Neural cell (in vitro differentiated cells): ENCODE data around the gene DDX24. TPM values are rescaled to one million over a fixed set of nuclear protein-coding genes. Genes with fewer than 3 reads are reported as not detected.

Experiments used
- H2AFZ ChIP-seq: fragments of 200-600, 300-800 bp; sonication (generic), shearing (Covaris generic); 2 replicates; pipeline ENCODE4 v1.6.0; 2014; ENCODE audit warnings: low read depth, mild to moderate bottlenecking, antibody characterized with exemption, low read length, moderate library complexity
- H3F3A ChIP-seq: fragments of 200-600 bp; shearing (Covaris generic); 2 replicates; pipeline ENCODE4 v1.6.1; 2016; ENCODE audit warnings: mild to moderate bottlenecking, moderate library complexity, mixed read lengths, antibody characterized with exemption, low read length; ENCODE audit not compliant: insufficient read depth, poor library complexity, severe bottlenecking
- H3K27ac ChIP-seq: fragments of 200-600, 300-800 bp; sonication (generic), shearing (Covaris generic); 2 replicates; pipeline ENCODE4 v1.5.1; 2014; ENCODE audit warnings: mild to moderate bottlenecking, low read length, moderate library complexity
- H3K27me3 ChIP-seq: fragments of 300-800, 200-600 bp; sonication (generic), shearing (Covaris generic); 2 replicates; pipeline ENCODE4 v1.6.0; 2014; ENCODE audit warnings: mild to moderate bottlenecking, low read depth, low read length, moderate library complexity; ENCODE audit not compliant: insufficient read depth
- H3K36me3 ChIP-seq: fragments of 300-800, 200-600 bp; sonication (generic), shearing (Covaris generic); 2 replicates; pipeline ENCODE4 v1.5.1; 2014; ENCODE audit warnings: mild to moderate bottlenecking, antibody characterized with exemption, low read length, moderate library complexity; ENCODE audit not compliant: insufficient read depth
- H3K4me2 ChIP-seq: fragments of 300-800, 200-600 bp; sonication (generic), shearing (Covaris generic); 2 replicates; pipeline ENCODE4 v1.6.0; 2014; ENCODE audit warnings: mild to moderate bottlenecking, low read length
- H3K4me3 ChIP-seq: fragments of 300-800, 200-600 bp; sonication (generic), shearing (Covaris generic); 2 replicates; pipeline ENCODE4 v1.5.1; 2014; ENCODE audit warnings: mild to moderate bottlenecking, low read length, moderate library complexity
- H3K79me2 ChIP-seq: fragments of 200-600 bp; shearing (Covaris generic); replicated peaks from 2 replicates; pipeline ENCODE4 v1.6.0; 2014; ENCODE audit warnings: mild to moderate bottlenecking, low read length, moderate library complexity; ENCODE audit not compliant: insufficient read depth
- H3K9ac ChIP-seq: fragments of 300-800, 200-600 bp; sonication (generic), shearing (Covaris generic); 2 replicates; pipeline ENCODE4 v1.6.1; 2016; ENCODE audit warnings: mild to moderate bottlenecking, low read length, mixed read lengths
- H3K9me2 ChIP-seq: fragments of 200-600 bp; shearing (Covaris generic); 2 replicates; pipeline ENCODE4 v1.6.1; 2016; ENCODE audit warnings: mild to moderate bottlenecking, low read length, mixed read lengths; ENCODE audit not compliant: insufficient read depth
- H3K9me3 ChIP-seq: fragments of 200-600, 300-800 bp; sonication (generic), shearing (Covaris generic); 2 replicates; pipeline ENCODE4 v1.6.1; 2016; ENCODE audit warnings: mild to moderate bottlenecking, mixed run types, low read length, moderate library complexity, mixed read lengths
- H4K20me1 ChIP-seq: fragments of 200-600 bp; shearing (Covaris generic); 2 replicates; pipeline ENCODE4 v1.6.1; 2016; ENCODE audit warnings: mild to moderate bottlenecking, mixed run types; ENCODE audit not compliant: insufficient read depth
- EP300 ChIP-seq: fragments of 450-650 bp; conservative IDR thresholded peaks from 2 replicates; pipeline ENCODE4 v1.6.1; 2014; ENCODE audit warnings: antibody characterized with exemption, mild to moderate bottlenecking, moderate library complexity; ENCODE audit not compliant: poor library complexity, severe bottlenecking
- EZH2 ChIP-seq: fragments of 200-600, 300-800 bp; shearing (Covaris generic), sonication (generic); IDR thresholded peaks from 2 replicates; pipeline ENCODE4 v1.6.1; 2014; ENCODE audit warnings: antibody characterized with exemption, low read length, borderline replicate concordance, mild to moderate bottlenecking; ENCODE audit not compliant: insufficient read depth, poor library complexity, severe bottlenecking
- MXI1 ChIP-seq: fragments of 450-650 bp; conservative IDR thresholded peaks from 2 replicates; pipeline ENCODE4 v1.6.1; 2014; ENCODE audit warnings: antibody characterized with exemption, mild to moderate bottlenecking; ENCODE audit not compliant: poor library complexity, severe bottlenecking
- POLR2AphosphoS5 ChIP-seq: IDR thresholded peaks from 2 replicates; pipeline ENCODE4 v1.6.1; 2012
- RAD21 ChIP-seq: fragments of 450-650 bp; conservative IDR thresholded peaks from 2 replicates; pipeline ENCODE4 v1.6.1; 2014; ENCODE audit warnings: antibody characterized with exemption, mild to moderate bottlenecking, moderate library complexity
- REST ChIP-seq: IDR thresholded peaks from 2 replicates; pipeline ENCODE4 v1.6.1; 2012; ENCODE audit warnings: borderline replicate concordance
- SMC3 ChIP-seq: fragments of 450-650 bp; conservative IDR thresholded peaks from 2 replicates; pipeline ENCODE4 v1.6.1; 2014; ENCODE audit warnings: antibody characterized with exemption, mild to moderate bottlenecking, moderate library complexity; ENCODE audit not compliant: poor library complexity
- polyA plus RNA-seq: library from polyadenylated mRNA; depleted of rRNA; stranded (reverse); fragments of >200 nt; gene quantifications from 2 replicates; pipeline ENCODE4 v1.2.3, GENCODE V29; 2014
- TF ChIP-seq, protein P1 (sequence below): fragments of 450-650 bp; IDR thresholded peaks from 2 replicates; pipeline ENCODE4 v1.5.1; 2014; ENCODE audit warnings: antibody characterized with exemption, mild to moderate bottlenecking, moderate library complexity; ENCODE audit not compliant: poor library complexity, severe bottlenecking

The DDX24 gene
- polyA plus RNA-seq, 1 donor from 2014 or later: 177 TPM

DNA sequence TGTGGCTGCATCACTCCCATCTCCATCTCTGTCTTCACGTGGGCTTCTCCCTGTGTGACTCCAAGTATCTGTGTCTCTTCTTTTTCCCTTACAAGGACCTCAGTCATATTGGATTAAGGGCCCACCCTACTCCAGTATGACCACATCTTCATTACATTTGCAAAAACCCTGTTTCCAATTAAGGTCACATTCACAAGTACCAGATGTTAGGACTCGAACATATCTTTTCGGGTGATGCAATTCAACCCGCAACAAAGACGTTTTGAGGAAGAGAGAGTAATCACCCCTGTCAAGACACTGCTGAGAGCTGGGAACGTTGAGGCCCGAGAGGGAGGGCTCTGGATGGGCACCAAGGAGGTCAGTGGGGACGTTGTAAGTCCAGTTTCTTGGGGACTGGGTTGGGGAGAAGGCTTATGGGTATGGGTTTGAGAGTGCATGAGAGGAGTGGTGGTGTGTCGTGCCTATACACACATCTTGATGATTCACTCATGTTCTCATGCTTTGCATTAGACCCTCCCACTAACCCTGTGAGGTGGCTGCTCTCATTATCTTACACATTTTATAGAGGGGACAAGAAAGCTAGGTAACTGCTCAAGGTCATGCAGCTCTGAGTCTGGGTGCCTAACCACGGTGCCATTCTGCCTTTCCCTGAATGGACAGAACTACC, 17.5 kb upstream of the DDX24 start:
- TF ChIP-seq, protein P1, sequence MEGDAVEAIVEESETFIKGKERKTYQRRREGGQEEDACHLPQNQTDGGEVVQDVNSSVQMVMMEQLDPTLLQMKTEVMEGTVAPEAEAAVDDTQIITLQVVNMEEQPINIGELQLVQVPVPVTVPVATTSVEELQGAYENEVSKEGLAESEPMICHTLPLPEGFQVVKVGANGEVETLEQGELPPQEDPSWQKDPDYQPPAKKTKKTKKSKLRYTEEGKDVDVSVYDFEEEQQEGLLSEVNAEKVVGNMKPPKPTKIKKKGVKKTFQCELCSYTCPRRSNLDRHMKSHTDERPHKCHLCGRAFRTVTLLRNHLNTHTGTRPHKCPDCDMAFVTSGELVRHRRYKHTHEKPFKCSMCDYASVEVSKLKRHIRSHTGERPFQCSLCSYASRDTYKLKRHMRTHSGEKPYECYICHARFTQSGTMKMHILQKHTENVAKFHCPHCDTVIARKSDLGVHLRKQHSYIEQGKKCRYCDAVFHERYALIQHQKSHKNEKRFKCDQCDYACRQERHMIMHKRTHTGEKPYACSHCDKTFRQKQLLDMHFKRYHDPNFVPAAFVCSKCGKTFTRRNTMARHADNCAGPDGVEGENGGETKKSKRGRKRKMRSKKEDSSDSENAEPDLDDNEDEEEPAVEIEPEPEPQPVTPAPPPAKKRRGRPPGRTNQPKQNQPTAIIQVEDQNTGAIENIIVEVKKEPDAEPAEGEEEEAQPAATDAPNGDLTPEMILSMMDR: no peak
- no peak for TF ChIP-seq EZH2
- no peak for TF ChIP-seq POLR2AphosphoS5
- TF ChIP-seq EP300: no peak
- no peak for TF ChIP-seq REST
- TF ChIP-seq RAD21: no peak
- no peak for TF ChIP-seq MXI1
- H3K79me2 ChIP-seq: no peaks in the 10 kb centered on the region
- H3K4me2 ChIP-seq: no peak overlapping the region

GRCh38 chr14:94097091-94097490, 16.1 kb upstream of the DDX24 start:
- Histone ChIP-seq H3K4me2 (no peak overlapping the region), H3K4me3 (no peak overlapping the region), H3F3A (no peaks in the 10 kb centered on the region), H3K79me2 (no peaks in the 10 kb centered on the region), H3K36me3 (no peaks in the 10 kb centered on the region), H3K9me2 (no peaks in the 10 kb centered on the region), H3K9ac (no peak overlapping the region), H2AFZ (no peak overlapping the region), H3K9me3 (no peaks in the 10 kb centered on the region), H3K27ac (no peak overlapping the region), H4K20me1 (no peaks in the 10 kb centered on the region), H3K27me3 (no peaks in the 10 kb centered on the region)
- TF ChIP-seq EP300 (no peak), SMC3 (no peak), POLR2AphosphoS5 (no peak), RAD21 (no peak)
- TF ChIP-seq, protein P1: no peak

More for the DNA sequence above, 17.5 kb upstream of the DDX24 start:
- no peaks in the 10 kb centered on the region for H3K9me3 ChIP-seq
- H2AFZ ChIP-seq: no peak overlapping the region
- H3K36me3 ChIP-seq: no peaks in the 10 kb centered on the region
- no peak overlapping the region for H3K4me3 ChIP-seq
- no peaks in the 10 kb centered on the region for H3K9me2 ChIP-seq
- no peaks in the 10 kb centered on the region for H3K27me3 ChIP-seq
- H3F3A ChIP-seq: no peaks in the 10 kb centered on the region
- H3K9ac ChIP-seq: no peak overlapping the region
- H3K27ac ChIP-seq: no peak overlapping the region
- H4K20me1 ChIP-seq: no peaks in the 10 kb centered on the region
